NCI-H748 treated with DMSO at 0.1 percent for 48 hours (cell line): Measurements from ENCODE around the gene COX19.
"Not testable (repeated sequence)": the region's sequence is repeated elsewhere in the genome, so short reads cannot be mapped to it uniquely, and the experiment has no call there.

Experiments
- DNase-seq: peaks from one replicate; lab custom pipeline; 2025; lab: John Stamatoyannopoulos, UW

The COX19 gene

GRCh38 chr7:944744-945143, 30.6 kb downstream of the COX19 start:
- no peak for DNase-seq

- DNase-seq: not testable (repeated sequence)
Observed at GRCh38 chr7:943793-944192, 31.6 kb downstream of the COX19 start.

DNA sequence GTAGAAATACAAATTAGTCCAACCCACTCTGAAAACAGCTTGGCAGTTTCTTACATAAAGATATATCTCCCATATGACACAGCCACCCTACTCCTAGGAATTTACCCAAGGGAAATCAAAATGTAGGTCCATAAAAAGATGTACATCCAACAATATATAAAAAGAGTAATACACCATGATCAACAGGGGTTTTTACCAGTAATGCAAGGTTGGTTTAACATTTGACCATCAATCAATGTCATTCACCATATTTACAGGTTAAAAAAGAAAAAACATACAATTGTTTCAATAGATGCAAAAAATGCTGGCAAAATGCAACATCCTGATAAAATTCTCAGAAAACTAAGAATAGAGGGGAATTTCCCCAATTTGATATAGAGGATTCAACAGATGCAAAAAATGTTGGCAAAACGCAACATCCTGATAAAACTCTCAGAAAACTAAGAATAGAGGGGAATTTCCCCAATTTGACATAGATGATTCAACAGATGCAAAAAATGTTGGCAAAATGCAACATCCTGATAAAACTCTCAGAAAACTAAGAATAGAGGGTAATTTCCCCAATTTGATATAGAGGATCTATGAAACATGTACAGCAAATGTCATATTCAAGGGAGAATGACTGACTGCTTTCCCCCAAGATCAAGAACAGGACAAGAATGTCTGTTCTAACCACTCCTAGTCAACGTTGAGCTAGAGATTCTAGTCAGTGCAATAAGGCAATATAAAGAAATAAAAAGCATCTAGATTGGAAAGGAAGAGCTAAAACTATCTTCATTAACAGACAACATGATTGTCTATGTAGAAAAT, 34.5 kb downstream of the COX19 start:
- DNase-seq: no peak

GRCh38 chr7:939843-940242, 35.5 kb downstream of the COX19 start:
- no peak for DNase-seq

DNA sequence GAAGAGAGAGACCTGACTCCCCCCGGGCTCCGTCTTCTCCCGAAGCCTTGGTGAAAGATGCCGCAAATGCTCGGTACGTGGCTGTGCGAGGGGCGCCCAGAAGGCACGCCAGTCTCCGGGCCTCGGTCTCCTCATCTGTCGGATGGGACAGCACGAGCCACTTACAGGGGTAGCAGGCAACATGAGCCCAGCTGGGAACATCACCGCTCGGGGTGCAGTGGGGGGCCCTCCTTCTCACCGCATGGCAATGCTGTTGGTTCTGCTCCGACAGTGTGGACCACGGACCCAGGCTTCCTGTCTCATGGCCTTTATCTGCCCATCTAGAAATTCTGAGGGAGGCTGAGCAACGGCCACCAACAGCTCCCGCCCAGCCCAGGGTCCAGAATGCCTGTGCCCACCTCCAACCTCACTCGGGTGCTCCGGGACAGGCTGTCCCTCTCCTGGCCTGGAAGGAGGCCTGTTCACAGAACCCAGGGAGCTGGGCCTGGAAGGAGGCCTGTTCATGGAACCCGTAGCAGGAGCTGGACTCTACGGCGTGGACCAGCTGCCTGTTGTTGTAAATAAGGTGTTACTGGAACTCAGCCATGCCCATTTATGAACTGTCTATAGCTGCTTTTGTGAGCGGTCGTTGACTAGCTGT, 36.7 kb downstream of the COX19 start:
- no peak for DNase-seq

DNA sequence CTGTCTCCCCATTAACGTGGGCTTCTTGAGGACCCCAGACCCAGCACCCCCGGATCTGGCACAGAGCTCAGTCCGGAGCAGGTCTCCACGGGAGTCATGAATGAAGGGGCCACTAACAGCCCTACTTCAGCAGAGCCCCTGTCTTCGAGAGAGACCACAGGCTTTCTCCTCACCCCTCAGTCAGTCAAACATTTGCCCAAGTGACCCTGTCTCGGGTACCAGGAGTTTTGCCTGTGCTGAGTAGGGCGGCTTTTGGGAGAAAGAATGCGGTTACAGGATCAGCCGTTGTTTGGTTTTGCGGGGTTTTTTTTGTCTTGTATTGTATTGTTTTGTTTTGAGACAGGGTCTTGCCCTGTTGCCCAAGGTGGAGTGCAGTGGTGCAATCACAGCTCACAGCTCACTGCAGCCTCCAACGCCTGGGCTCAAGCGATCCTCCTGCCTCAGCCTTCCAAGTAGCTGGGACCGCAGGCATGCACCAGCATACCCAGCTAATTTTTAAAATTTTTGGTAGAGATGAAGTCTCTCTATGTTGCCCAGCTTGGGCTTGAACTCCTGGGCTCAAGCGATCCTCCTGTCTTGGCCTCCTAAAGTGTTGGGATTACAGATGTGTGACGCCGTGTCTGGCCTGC, 37.4 kb downstream of the COX19 start:
- no peak for DNase-seq

DNA sequence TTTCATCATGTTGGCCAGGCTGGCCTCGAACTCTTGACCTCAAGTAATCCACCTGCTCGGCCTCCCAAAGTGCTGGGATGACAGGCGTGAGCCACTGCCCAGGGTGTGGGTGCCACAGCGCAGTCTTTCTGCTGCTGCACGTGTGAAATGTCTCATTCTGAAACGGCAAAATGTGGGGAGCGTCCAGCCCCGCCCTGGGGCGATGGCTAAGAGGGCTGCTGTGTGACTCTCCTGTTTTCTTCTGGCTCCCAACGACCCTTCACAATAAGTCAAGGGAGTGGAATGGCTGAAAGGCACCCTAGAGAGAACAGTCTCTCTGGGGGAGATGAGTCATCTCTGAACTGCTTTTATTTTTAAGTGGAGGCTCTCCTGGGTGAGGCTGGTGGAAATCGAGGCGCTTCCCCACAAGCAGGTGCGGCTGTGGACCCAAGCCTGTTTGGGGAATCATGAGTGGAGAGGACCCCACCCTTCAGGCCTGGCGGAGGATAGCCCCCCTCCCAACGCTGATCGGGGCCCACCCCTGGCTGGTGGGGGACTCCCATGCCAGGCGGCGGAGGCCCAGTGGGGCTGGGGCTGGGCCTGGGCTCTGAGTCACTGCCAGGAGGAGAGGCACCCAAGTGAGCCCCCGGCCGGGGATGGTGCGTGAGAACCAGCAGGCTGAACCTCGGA, 38.8 kb downstream of the COX19 start:
- no peak for DNase-seq

DNA sequence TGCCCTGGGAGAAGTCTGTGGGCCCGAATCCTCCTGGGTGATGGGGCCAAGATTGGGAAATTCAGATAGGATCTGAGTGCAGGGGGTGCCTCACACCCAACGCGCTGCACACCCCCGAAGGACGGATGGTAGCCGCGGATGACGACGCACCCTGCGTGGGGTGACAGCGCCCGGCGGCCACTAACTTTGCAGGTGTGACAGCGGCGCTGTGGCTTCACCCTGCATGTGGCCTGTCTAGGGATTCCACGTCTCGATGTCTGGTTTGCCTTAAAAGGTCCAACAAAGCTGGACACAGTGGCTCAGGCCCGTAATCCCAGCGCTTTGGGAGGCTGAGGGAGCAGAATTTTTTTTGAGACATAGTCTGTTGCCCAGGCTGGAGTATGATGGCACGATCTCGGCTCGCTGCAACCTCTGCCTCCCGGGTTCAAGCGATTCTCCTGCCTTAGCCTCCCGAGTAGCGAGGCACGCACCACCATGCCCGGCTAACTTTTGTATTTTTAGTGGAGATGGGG, 39.4 kb downstream of the COX19 start:
- no peak for DNase-seq

- DNase-seq: no peak
Observed at GRCh38 chr7:935164-935873, 40.0 kb downstream of the COX19 start.

DNA sequence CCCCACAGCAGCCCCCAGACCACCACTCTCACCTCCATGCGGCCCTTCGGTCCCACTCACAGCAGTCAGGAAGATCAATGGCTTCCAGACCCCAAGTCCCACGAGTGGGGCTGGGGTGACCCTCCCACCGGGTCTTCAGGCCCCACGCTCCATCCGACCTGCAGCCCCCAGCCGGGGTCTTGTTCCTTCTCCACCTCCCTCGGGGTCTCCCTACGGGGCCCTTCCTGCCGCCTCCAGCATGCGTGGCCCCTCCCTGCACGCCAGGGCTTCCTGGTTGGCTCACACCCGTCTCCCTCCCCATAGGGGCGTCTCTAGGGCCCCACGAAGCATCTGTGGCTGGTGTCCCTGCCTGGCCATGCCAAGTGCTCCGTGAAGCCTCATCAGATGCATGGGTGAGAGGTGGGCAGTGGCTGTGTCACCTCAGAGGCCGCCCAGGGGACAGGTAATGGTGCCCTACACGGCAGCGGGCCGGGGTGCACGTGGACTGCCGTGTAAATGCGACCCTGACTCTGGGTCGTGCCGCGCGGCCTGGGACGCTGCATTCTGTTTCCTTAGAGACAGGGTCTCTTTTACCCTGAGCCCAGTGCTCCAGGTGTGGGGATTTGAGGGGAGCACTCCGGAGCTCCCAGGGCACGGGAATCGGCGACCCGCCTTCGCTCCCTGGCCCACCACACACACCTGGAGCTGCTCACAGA, 40.7 kb downstream of the COX19 start:
- DNase-seq: no peak

GRCh38 chr7:932651-932975, 42.7 kb downstream of the COX19 start:
- DNase-seq: no peak

GRCh38 chr7:931871-932650, 43.3 kb downstream of the COX19 start:
- DNase-seq: no peak

DNA sequence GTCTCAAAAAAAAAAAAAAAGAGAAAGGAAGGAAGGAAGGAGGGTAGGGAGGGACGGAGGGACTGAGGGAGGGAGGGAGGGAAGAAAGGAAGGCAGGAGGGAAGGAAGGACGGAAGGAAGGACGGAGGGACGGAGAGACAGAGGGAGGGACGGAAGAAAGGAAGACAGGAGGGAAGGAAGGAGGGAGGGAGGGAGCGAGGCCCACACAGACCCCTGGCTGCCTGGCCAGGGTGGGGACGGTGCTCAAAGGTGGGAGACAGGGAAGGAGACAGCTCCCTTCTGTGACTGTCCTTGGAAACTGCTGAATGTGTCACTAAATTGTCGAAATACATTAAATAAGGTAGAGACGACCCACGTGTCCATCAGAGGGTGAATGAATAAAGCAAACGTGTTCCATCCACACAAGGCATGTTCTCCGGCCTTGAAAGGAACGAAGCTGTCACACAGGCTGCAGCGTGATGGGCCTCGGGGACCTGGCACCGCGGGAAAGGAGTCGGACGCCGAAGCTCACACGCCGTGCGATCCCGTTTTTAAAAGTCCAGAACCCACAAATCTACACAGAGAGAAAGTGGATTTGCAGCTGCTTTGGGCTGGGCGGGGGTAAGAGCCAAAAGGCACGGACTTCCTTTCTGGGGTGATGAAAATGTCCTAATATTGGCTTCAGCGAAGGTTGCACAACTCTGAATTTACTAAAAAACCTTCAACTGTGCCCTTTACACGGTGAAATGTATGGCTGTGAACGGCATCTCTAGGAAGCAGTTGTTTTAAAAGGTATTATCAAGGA, 44.2 kb downstream of the COX19 start:
- no peak for DNase-seq

GRCh38 chr7:929311-929711, 46.0 kb downstream of the COX19 start:
- no peak for DNase-seq

DNA sequence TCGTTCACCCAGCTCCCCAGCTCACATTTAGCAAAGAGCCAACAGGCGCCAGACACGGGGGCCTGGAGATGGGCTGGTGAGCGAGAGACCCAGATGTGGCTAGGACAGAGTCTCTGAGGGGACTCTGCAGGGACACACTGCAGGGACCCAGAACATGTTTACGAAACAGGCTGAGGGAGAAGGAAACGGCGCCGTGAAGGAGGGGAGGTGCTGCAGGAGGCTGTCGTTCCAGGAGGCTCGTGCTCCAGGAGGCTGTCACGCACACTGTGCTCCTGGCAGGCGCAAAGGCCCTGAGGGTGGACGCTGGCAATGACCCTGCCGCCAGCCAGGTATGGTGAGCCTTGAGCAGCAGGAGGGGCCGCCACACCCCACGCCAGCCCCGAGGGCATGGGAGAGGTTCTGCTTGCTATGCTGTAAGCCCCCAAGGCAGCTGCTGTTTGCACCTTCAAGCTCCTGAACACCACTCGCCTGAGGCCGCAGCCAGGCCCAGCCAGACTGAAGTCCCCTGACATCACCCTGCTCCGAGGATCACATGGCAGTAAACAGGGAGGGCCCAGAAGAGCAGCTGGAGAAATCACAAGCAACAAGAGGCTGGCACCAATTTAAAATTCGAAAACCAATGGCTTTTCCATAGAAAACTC, 48.2 kb downstream of the COX19 start:
- DNase-seq: no peak

DNA sequence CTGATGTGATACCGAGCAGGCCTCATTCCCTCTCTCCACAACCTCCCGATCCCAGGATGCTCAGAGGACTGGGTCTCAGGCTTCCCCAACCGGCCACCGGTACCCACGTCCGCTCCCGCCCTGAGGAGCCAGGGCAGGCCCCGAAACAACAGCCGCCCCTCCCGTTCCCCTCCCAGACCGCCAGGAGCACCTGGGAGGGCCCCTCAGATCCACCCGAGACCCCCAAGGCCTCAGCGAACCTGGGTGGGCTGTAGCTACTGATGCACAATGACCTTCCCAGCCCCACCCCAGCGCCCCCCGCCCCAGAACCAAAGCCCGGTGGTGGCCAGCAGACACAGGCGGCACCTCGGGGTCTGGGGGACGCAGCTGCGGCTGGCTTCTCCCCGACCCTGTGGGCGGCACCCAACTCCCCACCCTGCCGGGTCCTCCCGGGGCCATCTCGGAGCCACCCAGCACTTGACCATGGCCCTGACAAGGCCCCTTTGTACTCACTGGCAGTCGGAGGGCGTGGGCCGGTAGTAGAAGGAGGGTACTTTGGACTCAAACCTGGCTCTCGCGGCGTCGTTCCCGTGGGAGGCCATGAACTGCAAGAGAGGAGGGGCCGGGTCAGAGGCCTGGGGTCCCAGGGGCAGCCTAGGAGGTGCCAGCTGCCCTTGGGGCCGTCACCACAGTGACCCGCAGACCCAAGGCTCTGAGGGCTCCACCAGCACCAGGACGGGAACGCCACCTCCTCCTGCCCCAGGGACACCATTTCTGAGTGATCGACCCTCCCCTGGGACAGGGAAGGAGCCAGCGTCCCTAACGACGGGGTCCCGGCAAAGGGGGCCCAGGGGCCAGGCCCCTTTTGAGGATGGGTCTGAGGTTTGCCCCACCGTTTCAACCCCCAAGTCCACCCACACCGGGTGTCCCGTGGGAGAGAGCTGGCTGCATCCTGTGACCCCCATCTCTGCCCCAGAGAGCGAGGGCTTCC, 49.0 kb downstream of the COX19 start:
- no peak for DNase-seq

DNA sequence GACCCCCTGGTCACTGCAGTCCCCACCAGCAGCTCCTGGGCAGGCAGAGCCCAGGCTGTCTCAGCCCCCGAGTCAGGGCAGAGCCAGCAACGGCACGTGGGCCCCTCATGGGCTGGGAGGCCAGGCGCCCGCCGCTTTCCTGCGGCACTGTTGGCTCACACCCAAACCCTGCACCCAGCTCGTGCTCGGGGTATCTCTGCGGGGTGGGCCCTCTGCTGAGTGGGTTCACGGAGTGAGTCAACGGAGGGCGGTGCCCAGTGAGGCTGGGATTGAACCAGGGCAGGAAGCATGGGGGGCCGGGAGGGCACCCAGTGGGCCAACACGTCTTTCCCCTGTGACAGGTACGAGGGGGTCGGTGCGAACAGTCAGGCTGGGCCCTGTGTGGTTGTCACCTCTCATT, 49.7 kb downstream of the COX19 start:
- no peak for DNase-seq
